Mesothelial cell of epicardium (in vitro differentiated cells): ENCODE measurements around the gene ACTR2. TPM values are rescaled to one million over a fixed set of nuclear protein-coding genes. Genes with fewer than 3 reads are reported as not detected.

ENCODE experiments used
- DNase-seq, 2 experiments: peaks; one replicate each; pipeline ENCODE4 v3.0.0; 2021; ENCODE audit warnings: low spot score in 2 of 2; ENCODE audit not compliant: unreplicated experiment in 2 of 2
- H3K27ac Mint-ChIP-seq: 2 replicates; pipeline ENCODE4 v1.8.0; 2021; ENCODE audit warnings: mixed read lengths
- H3K27me3 Mint-ChIP-seq: 2 replicates; pipeline ENCODE4 v1.8.0; 2021; ENCODE audit warnings: low read depth, mixed read lengths
- H3K36me3 Mint-ChIP-seq: 2 replicates; pipeline ENCODE4 v1.8.0; 2021; ENCODE audit warnings: mixed read lengths
- H3K4me1 Mint-ChIP-seq: 2 replicates; pipeline ENCODE4 v1.8.0; 2021; ENCODE audit warnings: mixed read lengths
- H3K4me3 Mint-ChIP-seq: 2 replicates; pipeline ENCODE4 v1.8.0; 2021; ENCODE audit warnings: mild to moderate bottlenecking, moderate library complexity, mixed read lengths
- H3K9me3 Mint-ChIP-seq: 2 replicates; pipeline ENCODE4 v1.8.0; 2021; ENCODE audit warnings: mixed read lengths
- total RNA-seq: library from RNA; stranded (reverse); gene quantifications from 3 replicates; pipeline ENCODE4 v1.2.1, GENCODE V29; 2021
- TF ChIP-seq, protein P1 (sequence below): fragments of 200-600 bp; sonication (generic); IDR thresholded peaks from one replicate; pipeline ENCODE4 v1.5.0; 2021; ENCODE audit warnings: antibody characterized with exemption; ENCODE audit not compliant: unreplicated experiment

ACTR2 gene
- total RNA-seq, 1 donor from 2014 or later: 171 TPM

DNA sequence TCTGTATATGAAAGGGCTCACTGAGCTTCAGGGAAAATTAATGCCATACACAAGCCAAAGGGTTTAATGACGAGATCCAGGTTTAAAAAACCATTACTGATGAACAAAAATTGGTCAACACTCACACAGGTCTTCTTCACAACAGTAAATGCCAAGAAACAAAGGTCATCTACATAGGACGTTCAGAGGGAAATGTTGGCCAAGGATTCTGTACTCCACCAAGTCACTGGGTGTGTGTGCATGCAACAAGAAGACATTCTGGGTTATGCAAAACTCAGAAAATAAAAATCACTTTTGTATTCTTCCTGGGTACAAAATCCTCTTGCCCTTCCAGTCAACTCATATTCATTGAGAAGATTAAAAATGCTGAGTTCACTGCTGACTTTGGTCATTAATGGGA, 78.3 kb downstream of the ACTR2 start:
- H3K4me1 Mint-ChIP-seq: peaks cover 27% of the 10 kb centered on the region
- TF ChIP-seq, protein P1, sequence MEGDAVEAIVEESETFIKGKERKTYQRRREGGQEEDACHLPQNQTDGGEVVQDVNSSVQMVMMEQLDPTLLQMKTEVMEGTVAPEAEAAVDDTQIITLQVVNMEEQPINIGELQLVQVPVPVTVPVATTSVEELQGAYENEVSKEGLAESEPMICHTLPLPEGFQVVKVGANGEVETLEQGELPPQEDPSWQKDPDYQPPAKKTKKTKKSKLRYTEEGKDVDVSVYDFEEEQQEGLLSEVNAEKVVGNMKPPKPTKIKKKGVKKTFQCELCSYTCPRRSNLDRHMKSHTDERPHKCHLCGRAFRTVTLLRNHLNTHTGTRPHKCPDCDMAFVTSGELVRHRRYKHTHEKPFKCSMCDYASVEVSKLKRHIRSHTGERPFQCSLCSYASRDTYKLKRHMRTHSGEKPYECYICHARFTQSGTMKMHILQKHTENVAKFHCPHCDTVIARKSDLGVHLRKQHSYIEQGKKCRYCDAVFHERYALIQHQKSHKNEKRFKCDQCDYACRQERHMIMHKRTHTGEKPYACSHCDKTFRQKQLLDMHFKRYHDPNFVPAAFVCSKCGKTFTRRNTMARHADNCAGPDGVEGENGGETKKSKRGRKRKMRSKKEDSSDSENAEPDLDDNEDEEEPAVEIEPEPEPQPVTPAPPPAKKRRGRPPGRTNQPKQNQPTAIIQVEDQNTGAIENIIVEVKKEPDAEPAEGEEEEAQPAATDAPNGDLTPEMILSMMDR: no peak
- H3K27me3 Mint-ChIP-seq: no peaks in the 10 kb centered on the region
- H3K9me3 Mint-ChIP-seq: peaks cover 5% of the 10 kb centered on the region
- H3K27ac Mint-ChIP-seq: no peak overlapping the region
- no peak overlapping the region for H3K4me3 Mint-ChIP-seq
- DNase-seq: no peak
- peaks cover 11% of the 10 kb centered on the region for H3K36me3 Mint-ChIP-seq

DNA sequence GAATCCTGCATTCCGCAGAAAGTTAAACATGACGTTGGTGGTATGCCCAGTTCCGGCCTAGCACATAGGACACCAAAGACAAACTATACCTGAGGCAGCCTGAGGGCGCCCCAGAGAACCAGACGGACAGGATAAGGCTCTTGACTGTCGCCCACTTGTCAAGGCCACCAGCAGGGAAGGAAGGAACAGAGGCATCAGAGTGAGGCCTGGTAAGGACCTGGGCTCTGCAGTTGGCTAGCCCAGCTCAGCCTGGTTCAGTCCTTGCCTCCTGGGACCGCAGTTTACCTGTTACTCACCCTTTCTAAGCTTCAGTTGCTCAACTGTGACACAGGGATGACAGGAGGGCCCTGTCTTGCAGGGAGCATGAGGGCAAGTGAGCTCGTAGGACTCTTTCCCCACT, 82.1 kb downstream of the ACTR2 start:
- Mint-ChIP-seq H3K36me3 (peaks cover 26% of the 10 kb centered on the region), H3K4me3 (no peak overlapping the region), H3K9me3 (no peaks in the 10 kb centered on the region), H3K4me1 (peaks cover 13% of the 10 kb centered on the region), H3K27ac (peak overlapping the region; percentile 52), H3K27me3 (no peaks in the 10 kb centered on the region)
- DNase-seq: no peak
- TF ChIP-seq, protein P1: no peak

DNA sequence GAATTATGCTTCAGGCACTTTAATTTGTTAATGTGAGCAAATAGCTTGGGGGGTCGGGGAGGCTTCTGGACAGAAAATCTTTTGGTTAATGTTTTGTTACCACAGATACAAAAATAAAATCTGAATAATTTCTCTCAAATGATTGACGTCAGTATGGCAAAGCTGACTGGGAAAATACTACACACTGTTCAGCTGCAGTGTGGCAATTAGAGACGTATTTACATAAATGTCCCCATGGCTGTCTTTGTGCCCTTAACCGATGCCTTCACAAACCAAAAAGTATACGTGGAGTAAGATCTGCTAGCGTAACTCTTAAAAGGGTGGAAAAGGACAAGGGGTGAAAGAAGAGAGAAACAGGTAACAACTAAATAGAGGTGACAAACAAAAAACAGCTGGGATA, 83.4 kb downstream of the ACTR2 start:
- Mint-ChIP-seq H3K9me3 (no peaks in the 10 kb centered on the region), H3K27ac (peak overlapping the region; percentile 3), H3K27me3 (no peaks in the 10 kb centered on the region), H3K36me3 (peaks cover 31% of the 10 kb centered on the region), H3K4me3 (no peak overlapping the region), H3K4me1 (peaks cover 15% of the 10 kb centered on the region)
- no peak for DNase-seq
- TF ChIP-seq, protein P1: no peak

GRCh38 chr2:65311596-65311995, 84.0 kb downstream of the ACTR2 start:
- no peak for DNase-seq
- peaks cover 36% of the 10 kb centered on the region for H3K36me3 Mint-ChIP-seq
- TF ChIP-seq, protein P1: no peak
- H3K4me1 Mint-ChIP-seq: peaks cover 20% of the 10 kb centered on the region
- no peaks in the 10 kb centered on the region for H3K9me3 Mint-ChIP-seq
- no peak overlapping the region for H3K27ac Mint-ChIP-seq
- no peaks in the 10 kb centered on the region for H3K27me3 Mint-ChIP-seq
- H3K4me3 Mint-ChIP-seq: no peak overlapping the region

- no peak for DNase-seq
- Mint-ChIP-seq H3K27me3 (no peaks in the 10 kb centered on the region), H3K36me3 (peaks cover 42% of the 10 kb centered on the region), H3K9me3 (no peaks in the 10 kb centered on the region), H3K4me3 (no peak overlapping the region), H3K4me1 (peaks cover 22% of the 10 kb centered on the region), H3K27ac (peak overlapping the region; percentile 5)
- TF ChIP-seq, protein P1: no peak
Measured at GRCh38 chr2:65313126-65313953, 85.7 kb downstream of the ACTR2 start.
